ENCODE data around the gene SOWAHA.

SOWAHA gene

DNA sequence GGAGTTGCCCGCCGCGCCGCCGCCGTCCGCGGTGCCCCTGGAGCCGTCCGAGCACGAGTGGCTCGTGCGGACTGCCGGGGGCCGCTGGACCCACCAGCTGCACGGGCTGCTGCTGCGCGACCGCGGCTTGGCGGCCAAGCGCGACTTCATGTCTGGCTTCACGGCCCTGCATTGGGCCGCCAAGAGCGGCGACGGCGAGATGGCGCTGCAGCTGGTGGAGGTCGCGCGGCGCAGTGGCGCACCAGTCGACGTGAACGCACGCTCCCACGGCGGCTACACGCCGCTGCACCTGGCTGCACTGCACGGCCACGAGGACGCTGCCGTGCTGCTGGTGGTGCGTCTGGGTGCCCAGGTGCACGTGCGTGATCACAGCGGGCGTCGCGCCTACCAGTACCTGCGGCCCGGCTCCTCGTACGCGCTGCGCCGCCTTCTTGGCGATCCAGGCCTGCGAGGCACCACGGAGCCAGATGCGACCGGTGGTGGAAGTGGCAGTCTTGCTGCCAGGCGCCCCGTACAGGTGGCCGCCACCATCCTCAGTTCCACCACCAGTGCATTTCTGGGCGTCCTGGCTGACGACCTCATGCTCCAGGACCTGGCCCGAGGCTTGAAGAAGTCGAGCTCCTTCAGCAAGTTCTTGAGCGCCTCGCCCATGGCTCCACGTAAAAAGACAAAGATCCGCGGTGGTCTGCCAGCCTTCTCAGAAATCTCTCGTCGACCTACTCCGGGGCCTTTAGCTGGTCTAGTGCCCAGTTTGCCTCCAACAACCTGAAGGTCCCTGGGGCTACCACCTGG is 1.6 kb downstream of the SOWAHA start:
- Histone ChIP-seq H3K9ac (ENCODE audit: low read length) (no peak overlapping the region), H3K9me2 (replicated peaks; ENCODE audit: insufficient read depth, low read length) (no peaks in the 10 kb centered on the region), H3K79me2 (ENCODE audit: insufficient read depth, low read length) (no peaks in the 10 kb centered on the region), H3F3A (ENCODE audit: insufficient read depth) (no peaks in the 10 kb centered on the region), H3K9me3 (ENCODE audit: insufficient read depth, low read length) (no peaks in the 10 kb centered on the region), H3K4me2 (ENCODE audit: low read depth, low read length, poor library complexity, severe bottlenecking) (no peak overlapping the region), H2AFZ (ENCODE audit: low read depth, low read length, severe bottlenecking) (no peak overlapping the region), H3K27ac (ENCODE audit: low read depth, low read length) (no peak overlapping the region), H3K36me3 (ENCODE audit: low read length) (no peaks in the 10 kb centered on the region), H3K27me3 (ENCODE audit: low read length) (no peaks in the 10 kb centered on the region), H3K4me3 (ENCODE audit: insufficient read depth, low read length, poor library complexity, severe bottlenecking) (no peak overlapping the region), H4K20me1 (ENCODE audit: low read depth, low read length) (no peaks in the 10 kb centered on the region)
- TF ChIP-seq EZH2phosphoT487 (conservative IDR thresholded peaks at IDR 0.05; ENCODE audit: low read length) (no peak), CTCF (IDR thresholded peaks at IDR 0.05; ENCODE audit: insufficient read depth, low read length, poor library complexity, severe bottlenecking) (no peak)

GRCh38 chr5:132815454-132815853 is 2.4 kb downstream of the SOWAHA start:
- Histone ChIP-seq H3K9me2 (replicated peaks; ENCODE audit: insufficient read depth, low read length) (no peaks in the 10 kb centered on the region), H3K79me2 (ENCODE audit: insufficient read depth, low read length) (no peaks in the 10 kb centered on the region), H4K20me1 (ENCODE audit: low read depth, low read length) (no peaks in the 10 kb centered on the region), H3K4me2 (ENCODE audit: low read depth, low read length, poor library complexity, severe bottlenecking) (no peak overlapping the region), H3K4me3 (ENCODE audit: insufficient read depth, low read length, poor library complexity, severe bottlenecking) (no peak overlapping the region), H3K36me3 (ENCODE audit: low read length) (no peaks in the 10 kb centered on the region), H3F3A (ENCODE audit: insufficient read depth) (no peaks in the 10 kb centered on the region), H3K9me3 (ENCODE audit: insufficient read depth, low read length) (no peaks in the 10 kb centered on the region), H2AFZ (ENCODE audit: low read depth, low read length, severe bottlenecking) (no peak overlapping the region), H3K9ac (ENCODE audit: low read length) (no peak overlapping the region), H3K27ac (ENCODE audit: low read depth, low read length) (no peak overlapping the region), H3K27me3 (ENCODE audit: low read length) (no peaks in the 10 kb centered on the region)
- TF ChIP-seq EZH2phosphoT487 (conservative IDR thresholded peaks at IDR 0.05; ENCODE audit: low read length) (no peak), CTCF (IDR thresholded peaks at IDR 0.05; ENCODE audit: insufficient read depth, low read length, poor library complexity, severe bottlenecking) (no peak)

- H3K36me3 ChIP-seq (ENCODE audit: low read length), result no peaks in the 10 kb centered on the region
- no peak overlapping the region for H3K4me3 ChIP-seq (ENCODE audit: insufficient read depth, low read length, poor library complexity, severe bottlenecking)
- H3K27me3 ChIP-seq (ENCODE audit: low read length), result no peaks in the 10 kb centered on the region
- H4K20me1 ChIP-seq (ENCODE audit: low read depth, low read length), result no peaks in the 10 kb centered on the region
- TF ChIP-seq CTCF (IDR thresholded peaks at IDR 0.05; ENCODE audit: insufficient read depth, low read length, poor library complexity, severe bottlenecking) (no peak), EZH2phosphoT487 (conservative IDR thresholded peaks at IDR 0.05; ENCODE audit: low read length) (no peak)
- H3F3A ChIP-seq (ENCODE audit: insufficient read depth), result no peaks in the 10 kb centered on the region
- H3K9ac ChIP-seq (ENCODE audit: low read length), result no peak overlapping the region
- no peaks in the 10 kb centered on the region for H3K9me2 ChIP-seq (replicated peaks; ENCODE audit: insufficient read depth, low read length)
- no peak overlapping the region for H3K4me2 ChIP-seq (ENCODE audit: low read depth, low read length, poor library complexity, severe bottlenecking)
- no peak overlapping the region for H3K27ac ChIP-seq (ENCODE audit: low read depth, low read length)
- H3K9me3 ChIP-seq (ENCODE audit: insufficient read depth, low read length), result no peaks in the 10 kb centered on the region
- no peaks in the 10 kb centered on the region for H3K79me2 ChIP-seq (ENCODE audit: insufficient read depth, low read length)
- no peak overlapping the region for H2AFZ ChIP-seq (ENCODE audit: low read depth, low read length, severe bottlenecking)
Measured at GRCh38 chr5:132816083-132816482, 3.0 kb downstream of the SOWAHA start.
